H1 (cell line): ENCODE results near the gene ENTREP1. TPM values are rescaled to one million over a fixed set of nuclear protein-coding genes. Genes with fewer than 3 reads are reported as not detected.

Experiments used
- CTCF ChIA-PET: fragments of 300-600 bp; sonication (Branson Sonifier 250); formaldehyde crosslinking; loops from one replicate; lab custom pipeline; 2021; ENCODE audit not compliant: partially characterized antibody; lab: Charles Lee
- POLR2A ChIA-PET: fragments of 300-600 bp; sonication (Branson Sonifier 250); formaldehyde crosslinking; loops from one replicate; lab custom pipeline; 2021; ENCODE audit warnings: inconsistent platforms; ENCODE audit not compliant: partially characterized antibody; lab: Charles Lee
- DNase-seq, 2 experiments: peaks; one replicate each; pipeline versions ENCODE4 v3.0.0 to v3.0.0-alpha.2; 2010 to 2022; ENCODE audit warnings: low spot score in 2 of 2, low read depth in 1 of 2, mixed read lengths in 1 of 2
- FAIRE-seq: peaks from 2 replicates; lab custom pipeline; 2011; peaks lifted over from hg19 to GRCh38; lab: Jason Lieb, UNC
- H2AFZ ChIP-seq: 2 replicates; pipeline ENCODE4 v1.8.1; 2012; ENCODE audit warnings: low read length, inconsistent platforms
- H2AK5ac ChIP-seq: 2 replicates; pipeline ENCODE4 v1.6.1; 2013; ENCODE audit warnings: low read depth, low read length
- H2BK120ac ChIP-seq: replicated peaks from 2 replicates; pipeline ENCODE3; 2013; ENCODE audit warnings: low read depth, low read length, inconsistent platforms
- H2BK12ac ChIP-seq: 2 replicates; pipeline ENCODE4 v1.6.1; 2013; ENCODE audit warnings: low read depth, low read length
- H2BK15ac ChIP-seq: 2 replicates; pipeline ENCODE4 v1.6.1; 2013; ENCODE audit warnings: low read length
- H2BK20ac ChIP-seq: 2 replicates; pipeline ENCODE4 v1.6.1; 2013; ENCODE audit warnings: low read length
- H2BK5ac ChIP-seq: 2 replicates; pipeline ENCODE4 v1.6.1; 2013; ENCODE audit warnings: low read depth, low read length
- H3K14ac ChIP-seq: 2 replicates; pipeline ENCODE4 v1.6.1; 2013; ENCODE audit warnings: inconsistent platforms; ENCODE audit not compliant: insufficient read length
- H3K18ac ChIP-seq: 2 replicates; pipeline ENCODE4 v1.6.1; 2013; ENCODE audit warnings: low read length; ENCODE audit errors: extremely low read depth
- H3K23ac ChIP-seq: 2 replicates; pipeline ENCODE4 v1.6.1; 2013; ENCODE audit warnings: inconsistent platforms; ENCODE audit not compliant: insufficient read length
- H3K23me2 ChIP-seq: 2 replicates; pipeline ENCODE4 v1.6.1; 2013; ENCODE audit warnings: low read depth, low read length
- H3K27ac ChIP-seq: 2 replicates; pipeline ENCODE4 v1.6.1; 2011; ENCODE audit warnings: low read depth, low read length, inconsistent platforms
- H3K27me3 ChIP-seq, 4 experiments: replicated peaks in 1 of 4; 1 replicate in 1 of 4; 2 replicates in 3 of 4; pipeline versions ENCODE4 v1.6.1 to v1.8.1; 2011 to 2013; ENCODE audit warnings: low read length in 3 of 4, mild to moderate bottlenecking in 3 of 4, inconsistent platforms in 2 of 4, mixed read lengths in 2 of 4, moderate library complexity in 1 of 4; ENCODE audit not compliant: control insufficient read depth in 3 of 4, insufficient read depth in 3 of 4; ENCODE audit errors: extremely low read depth in 1 of 4
- H3K36me3 ChIP-seq, 4 experiments: 2 replicates each; pipeline versions ENCODE4 v1.6.1 to v1.8.1; 2011 to 2013; ENCODE audit warnings: mild to moderate bottlenecking in 4 of 4, low read length in 3 of 4, moderate library complexity in 2 of 4, control low read depth in 1 of 4, inconsistent platforms in 1 of 4; ENCODE audit not compliant: insufficient read depth in 4 of 4, control insufficient read depth in 2 of 4
- H3K4ac ChIP-seq: replicated peaks from 2 replicates; pipeline ENCODE3; 2013; ENCODE audit warnings: low read length, low read depth, mixed read lengths, inconsistent platforms; ENCODE audit not compliant: insufficient read length
- H3K4me1 ChIP-seq, 4 experiments: replicated peaks in 1 of 4; 1 replicate in 1 of 4; 2 replicates in 3 of 4; pipeline versions ENCODE4 v1.6.1 to v1.8.1; 2011 to 2013; ENCODE audit warnings: low read length in 3 of 4, inconsistent platforms in 2 of 4, mixed read lengths in 1 of 4; ENCODE audit not compliant: insufficient read depth in 4 of 4, control insufficient read depth in 3 of 4
- H3K4me2 ChIP-seq, 2 experiments: 2 replicates each; pipeline versions ENCODE4 v1.6.1 to v1.8.1; 2011 to 2013; ENCODE audit warnings: low read depth in 2 of 2, low read length in 2 of 2, control low read depth in 1 of 2, inconsistent platforms in 1 of 2, mild to moderate bottlenecking in 1 of 2; ENCODE audit not compliant: insufficient read depth in 1 of 2
- H3K4me3 ChIP-seq, 4 experiments: fragments of 200-600, 300-600 bp in 1 of 4; sonication (generic), shearing (Covaris generic), sonication (Bioruptor Twin) in 1 of 4; 2 replicates each; pipeline versions ENCODE4 v1.5.1 to v1.8.1; 2011 to 2016; ENCODE audit warnings: low read length in 4 of 4, low read depth in 3 of 4, control low read depth in 2 of 4, inconsistent platforms in 2 of 4, mild to moderate bottlenecking in 2 of 4, mixed read lengths in 1 of 4, moderate library complexity in 1 of 4; ENCODE audit not compliant: insufficient read depth in 2 of 4; ENCODE audit errors: extremely low read depth in 1 of 4
- H3K56ac ChIP-seq: replicated peaks from 2 replicates; pipeline ENCODE3; 2013; ENCODE audit warnings: low read depth, mild to moderate bottlenecking, mixed read lengths, low read length, inconsistent platforms; ENCODE audit not compliant: insufficient read length
- H3K79me1 ChIP-seq: 2 replicates; pipeline ENCODE4 v1.6.1; 2013; ENCODE audit warnings: low read depth, low read length, control low read depth
- H3K79me2 ChIP-seq, 2 experiments: 2 replicates each; pipeline versions ENCODE4 v1.6.1 to v1.8.1; 2012 to 2013; ENCODE audit warnings: low read length in 2 of 2, mild to moderate bottlenecking in 2 of 2, inconsistent platforms in 1 of 2; ENCODE audit not compliant: insufficient read depth in 2 of 2, control insufficient read depth in 1 of 2
- H3K9ac ChIP-seq, 4 experiments: replicated peaks in 1 of 4; 1 replicate in 1 of 4; 2 replicates in 3 of 4; pipeline versions ENCODE4 v1.6.1 to v1.8.1; 2011 to 2013; ENCODE audit warnings: low read depth in 3 of 4, low read length in 3 of 4, control low read depth in 2 of 4, mild to moderate bottlenecking in 2 of 4, moderate library complexity in 2 of 4, inconsistent platforms in 1 of 4; ENCODE audit errors: extremely low read depth in 1 of 4
- H3K9me3 ChIP-seq, 2 experiments: 2 replicates each; pipeline versions ENCODE4 v1.6.1 to v1.8.1; 2012 to 2013; ENCODE audit warnings: mild to moderate bottlenecking in 2 of 2, moderate library complexity in 2 of 2, control low read depth in 1 of 2, inconsistent platforms in 1 of 2, low read depth in 1 of 2, low read length in 1 of 2, mixed read lengths in 1 of 2; ENCODE audit not compliant: insufficient read depth in 2 of 2
- H4K20me1 ChIP-seq, 2 experiments: replicated peaks in 1 of 2; 2 replicates each; pipeline versions ENCODE3 to v1.8.1; 2011 to 2013; ENCODE audit warnings: inconsistent platforms in 2 of 2, low read length in 2 of 2, mild to moderate bottlenecking in 1 of 2; ENCODE audit not compliant: insufficient read depth in 2 of 2, control insufficient read depth in 1 of 2
- H4K5ac ChIP-seq: 2 replicates; pipeline ENCODE4 v1.6.1; 2013; ENCODE audit warnings: low read length, low read depth, mixed read lengths, inconsistent platforms; ENCODE audit not compliant: insufficient read length
- H4K8ac ChIP-seq: 2 replicates; pipeline ENCODE4 v1.8.0; 2013; ENCODE audit warnings: mild to moderate bottlenecking, moderate library complexity, low read length, inconsistent platforms; ENCODE audit not compliant: insufficient read depth; ENCODE audit errors: extremely low read depth
- H4K91ac ChIP-seq: replicated peaks from 2 replicates; pipeline ENCODE3; 2013; ENCODE audit warnings: low read length, mixed read lengths, inconsistent platforms; ENCODE audit not compliant: insufficient read length
- ATF2 ChIP-seq: IDR thresholded peaks from 2 replicates; pipeline ENCODE4 v1.6.1; 2012; ENCODE audit warnings: low read length, inconsistent platforms
- RAD21 ChIP-seq, 2 experiments: IDR thresholded peaks in 1 of 2; conservative IDR thresholded peaks in 1 of 2; 2 replicates each; pipeline ENCODE4 v1.6.1; 2011; ENCODE audit warnings: low read depth in 2 of 2, low read length in 2 of 2, improper control_type of control experiment in 1 of 2, inconsistent platforms in 1 of 2, mild to moderate bottlenecking in 1 of 2, moderate library complexity in 1 of 2
- WGBS, 2 experiments: shearing (Covaris generic) in 1 of 2; methylation state at CpG; one replicate each; pipeline versions ENCODE4 v1.1.6 to v1.1.7; 2013 to 2015; ENCODE audit warnings: low lambda C conversion rate in 2 of 2, mixed read lengths in 2 of 2, inconsistent platforms in 1 of 2, low coverage in 1 of 2, missing lambda C conversion rate in 1 of 2; ENCODE audit not compliant: insufficient replicate concordance in 2 of 2, insufficient coverage in 1 of 2, insufficient read length in 1 of 2; ENCODE audit errors: extremely low coverage in 1 of 2, missing lambda C conversion rate in 1 of 2; 5-methylcytosine and 5-hydroxymethylcytosine counted together
- polyA plus RNA-seq, 7 experiments: library from polyadenylated mRNA; depleted of rRNA in 3 of 7; stranded (reverse) in 5 of 7; unstranded in 2 of 7; fragments of >200 nt in 5 of 7; fragments of 200-250 nt in 2 of 7; gene quantifications; 1 replicate in 5 of 7; 2 replicates in 1 of 7; 4 replicates in 1 of 7; pipeline versions ENCODE4 v1.2.1 to v1.2.3, GENCODE V29; 2011 to 2013; ENCODE audit warnings: missing spikeins in 2 of 7, mixed read lengths in 2 of 7
- total RNA-seq: library from RNA; stranded (reverse); fragmentation: NEBNext Ultra II Directional; extraction: Animal tissue kit (Norgen Biotek cat#: 25700); gene quantifications from 2 replicates; pipeline ENCODE4 v1.2.1, GENCODE V29; 2021

The ENTREP1 gene
- total and polyA plus RNA-seq, 2 of the 8 experiments (the other 6 are each of a cell fraction or from before 2014, with no cell fraction given), result 15.3 to 25.0 TPM

GRCh38 chr9:69429281-69429680 is 104.3 kb downstream of the ENTREP1 start:
- H4K20me1 ChIP-seq, result no peaks in the 10 kb centered on the region
- no peak overlapping the region for H3K4me2 ChIP-seq
- no peak overlapping the region for H2AK5ac ChIP-seq
- H3K27me3 ChIP-seq, result no peaks in the 10 kb centered on the region
- H2BK15ac ChIP-seq, result no peak overlapping the region
- H3K14ac ChIP-seq, result no peak overlapping the region
- H3K4ac ChIP-seq, result no peak overlapping the region
- no peak overlapping the region for H3K18ac ChIP-seq
- no peak overlapping the region for H2BK12ac ChIP-seq
- H3K79me2 ChIP-seq, result no peaks in the 10 kb centered on the region
- H3K79me1 ChIP-seq, result no peaks in the 10 kb centered on the region
- no peak overlapping the region for H2BK20ac ChIP-seq
- H3K9ac ChIP-seq, result no peak overlapping the region
- H4K8ac ChIP-seq, result no peak overlapping the region
- H3K23me2 ChIP-seq, result no peaks in the 10 kb centered on the region
- H4K5ac ChIP-seq, result no peak overlapping the region
- no peak overlapping the region for H3K56ac ChIP-seq
- H4K91ac ChIP-seq, result no peak overlapping the region
- H2AFZ ChIP-seq, result no peak overlapping the region
- no peaks in the 10 kb centered on the region for H3K4me1 ChIP-seq
- DNase-seq (no peak), FAIRE-seq (no peak)
- no peak overlapping the region for H3K23ac ChIP-seq
- ChIA-PET CTCF (interaction anchor here (1.3 to 11.6 kb wide), 2 partner anchors 22 to 116 kb away, joined by 3 to 246 read pairs; no protein-coding TSS in a partner anchor), POLR2A (no interaction called here)
- WGBS, 2 experiments, result 87% methylated on average over 6 of the region's 6 CpGs; no CpG with 5 or more reads in 1 of the 2 experiments
- H3K27ac ChIP-seq, result no peak overlapping the region
- H3K4me3 ChIP-seq, result no peak overlapping the region
- peaks cover 2 to 5% of the 10 kb centered on the region in 2 experiments; a peak in 1 of 4 replicates for H3K9me3 ChIP-seq
- no peak overlapping the region for H2BK120ac ChIP-seq
- no peak overlapping the region for H2BK5ac ChIP-seq
- no peaks in the 10 kb centered on the region for H3K36me3 ChIP-seq
- TF ChIP-seq RAD21 (IDR thresholded peaks at IDR 0.05 in 1 of 2, conservative IDR thresholded peaks at IDR 0.05 in 1 of 2; ENCODE audit: low read depth in 2 of 2, low read length in 2 of 2) (no peak), ATF2 (no peak)
